HG02973 (cell line): ENCODE results near the gene EVI5L.
A peak's percentile ranks its signal among the peaks of the same experiment; 100 is the strongest.
"Not testable (repeated sequence)": the region's sequence is repeated elsewhere in the genome, so short reads cannot be mapped to it uniquely, and the experiment has no call there.

Experiments
- ATAC-seq: cut with Tn5 transposase; IDR thresholded peaks from one replicate; pipeline ENCODE4 v1.9.1; 2021; ENCODE audit warnings: moderate library complexity; ENCODE audit not compliant: unreplicated experiment

Gene EVI5L

DNA sequence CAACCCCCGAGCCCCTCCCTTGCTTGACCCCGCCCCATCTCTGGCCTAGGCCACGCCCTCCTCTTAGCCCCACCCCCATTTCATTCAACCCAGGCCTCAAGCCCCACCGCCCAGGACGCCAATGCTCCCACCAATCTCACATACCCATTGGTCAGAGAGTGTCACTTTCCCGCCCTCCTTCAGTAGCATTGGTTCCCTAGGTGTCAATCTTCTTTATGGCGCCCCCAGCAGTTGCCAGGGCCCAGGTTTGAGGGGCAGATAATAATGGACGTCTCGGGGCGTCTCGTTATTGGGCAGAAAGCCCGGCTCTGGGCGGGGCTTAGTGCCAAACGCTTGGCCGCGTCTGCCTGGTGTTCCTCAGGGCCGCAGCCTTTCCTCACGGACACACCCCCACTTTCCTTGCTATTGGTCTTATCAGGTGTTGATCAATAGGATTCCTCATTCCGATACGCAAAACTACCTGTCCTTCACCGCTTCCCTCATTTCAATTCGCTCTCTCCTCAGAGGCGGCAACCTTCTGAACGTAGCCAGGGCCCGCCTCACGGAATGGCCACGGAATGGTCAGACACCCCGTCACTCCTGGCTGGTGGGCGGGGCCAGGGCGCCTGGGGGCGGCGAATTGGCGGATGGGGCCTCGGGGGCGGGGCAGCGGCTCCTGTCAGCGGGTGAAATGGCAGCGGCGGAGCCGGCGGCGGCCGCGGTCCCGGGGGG lies at the start of gene EVI5L:
EVI5L (plus strand) TSS at position 658 of the 711 bp plus-strand sequence. CDS start 16,325 bp downstream, outside the sequence.
- peak; percentile 77 for ATAC-seq

DNA sequence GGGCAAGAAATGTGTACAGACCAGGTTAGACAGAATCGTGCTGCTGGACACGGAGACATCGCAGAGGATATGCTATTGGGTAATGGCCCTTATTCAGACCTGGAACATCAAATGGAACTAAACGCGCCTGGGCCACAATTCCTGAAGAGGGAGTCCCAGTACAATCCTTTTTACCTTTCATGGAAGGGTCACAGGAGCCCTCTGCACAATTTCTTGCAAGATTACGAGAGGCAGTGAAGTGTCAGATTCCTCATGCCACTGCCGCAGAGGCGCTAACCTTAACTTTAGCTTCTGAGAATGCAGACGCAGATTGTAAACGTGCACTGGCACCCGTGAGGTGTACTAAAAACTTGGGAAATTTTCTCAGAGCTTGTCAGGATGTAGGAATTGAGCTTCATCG lies 48.9 kb upstream of the EVI5L start:
- no peak for ATAC-seq

DNA sequence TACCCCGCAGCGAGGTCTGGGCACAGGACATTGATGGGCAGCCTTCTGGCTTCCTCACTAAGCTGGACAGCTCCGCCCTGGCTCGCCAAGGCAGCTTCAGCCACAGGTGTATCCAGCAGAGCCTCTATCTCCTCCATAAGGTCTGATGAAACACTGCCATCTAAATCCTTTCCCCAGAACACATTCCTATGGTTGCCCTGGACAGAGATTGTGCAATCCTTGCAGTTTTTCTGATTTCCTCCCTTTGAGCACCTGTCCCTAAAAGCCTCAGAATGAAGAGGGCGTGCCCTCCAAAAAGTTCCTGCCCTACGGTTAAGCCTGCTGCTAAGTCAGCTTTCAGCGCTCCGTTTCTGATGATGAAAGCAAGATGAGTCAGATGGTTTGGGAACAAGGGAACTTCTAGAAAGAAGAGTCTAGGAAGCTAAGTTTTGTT lies 46.0 kb upstream of the EVI5L start:
- ATAC-seq = no peak

DNA sequence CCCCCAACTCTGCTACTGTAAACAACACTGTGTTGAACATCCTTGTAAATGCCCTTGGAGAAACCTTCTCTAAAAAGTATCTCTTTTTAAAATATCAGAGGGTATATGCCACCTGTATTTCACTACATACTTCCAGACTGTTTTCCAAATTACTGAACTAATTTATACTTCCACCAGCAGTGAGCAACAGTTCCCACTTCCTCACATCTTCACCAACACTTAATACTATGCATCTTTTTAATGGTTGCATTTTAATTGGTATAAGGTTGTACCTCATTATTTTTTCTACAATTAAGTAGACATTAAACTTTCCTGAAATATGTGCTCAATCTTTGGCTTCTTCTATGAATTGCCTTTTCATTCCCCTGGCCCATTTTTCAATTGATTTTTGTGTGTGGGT lies 45.2 kb upstream of the EVI5L start:
- no peak for ATAC-seq

DNA sequence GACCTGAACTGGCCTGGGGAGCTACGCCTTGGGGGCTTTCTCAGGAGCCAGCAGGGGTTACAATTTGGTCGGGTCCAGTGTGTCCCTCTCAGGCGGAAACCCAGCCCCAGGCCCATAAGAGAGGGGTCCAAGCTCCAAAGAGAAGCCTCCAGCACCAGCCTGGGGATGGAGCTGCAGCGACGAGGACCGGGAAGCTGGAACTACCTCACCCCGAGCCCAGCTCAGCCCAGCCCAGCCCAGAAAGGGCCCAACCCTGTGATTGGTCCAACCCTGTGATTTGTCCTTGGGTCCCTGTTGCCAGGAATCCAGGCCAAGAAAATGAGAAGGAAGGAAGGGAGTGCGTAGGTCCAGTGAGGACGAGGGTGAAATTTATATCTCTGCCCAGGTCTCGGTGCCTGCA lies 42.9 kb upstream of the EVI5L start:
- no peak for ATAC-seq

DNA sequence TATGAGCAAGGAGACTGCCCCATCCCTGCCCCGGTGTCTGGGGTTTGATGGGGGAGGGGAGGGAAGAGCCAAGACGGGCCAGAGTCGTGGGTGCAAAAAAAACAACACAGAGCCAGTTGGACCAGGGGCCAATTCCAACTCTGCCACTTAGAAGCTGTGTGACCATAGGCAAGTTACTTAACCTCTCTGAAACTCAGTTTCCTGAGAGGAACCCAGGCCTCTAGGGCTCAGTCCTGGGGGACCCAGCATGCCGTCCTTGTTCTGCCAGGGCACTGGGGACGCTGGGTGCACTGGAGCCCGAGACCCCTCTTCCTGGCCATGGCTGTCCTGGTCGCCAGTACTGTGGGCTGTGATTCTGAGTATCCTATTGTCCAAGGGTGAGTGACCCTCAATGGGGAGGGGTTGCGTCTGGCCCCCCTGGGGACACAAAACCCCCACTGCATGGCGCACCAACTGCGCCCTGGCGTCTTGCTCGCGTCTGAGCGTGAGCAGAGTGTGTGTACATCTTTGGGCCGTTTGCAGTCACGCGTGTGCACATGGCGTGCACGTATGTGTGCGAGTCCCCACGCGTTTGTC lies 42.3 kb upstream of the EVI5L start:
- ATAC-seq = no peak

DNA sequence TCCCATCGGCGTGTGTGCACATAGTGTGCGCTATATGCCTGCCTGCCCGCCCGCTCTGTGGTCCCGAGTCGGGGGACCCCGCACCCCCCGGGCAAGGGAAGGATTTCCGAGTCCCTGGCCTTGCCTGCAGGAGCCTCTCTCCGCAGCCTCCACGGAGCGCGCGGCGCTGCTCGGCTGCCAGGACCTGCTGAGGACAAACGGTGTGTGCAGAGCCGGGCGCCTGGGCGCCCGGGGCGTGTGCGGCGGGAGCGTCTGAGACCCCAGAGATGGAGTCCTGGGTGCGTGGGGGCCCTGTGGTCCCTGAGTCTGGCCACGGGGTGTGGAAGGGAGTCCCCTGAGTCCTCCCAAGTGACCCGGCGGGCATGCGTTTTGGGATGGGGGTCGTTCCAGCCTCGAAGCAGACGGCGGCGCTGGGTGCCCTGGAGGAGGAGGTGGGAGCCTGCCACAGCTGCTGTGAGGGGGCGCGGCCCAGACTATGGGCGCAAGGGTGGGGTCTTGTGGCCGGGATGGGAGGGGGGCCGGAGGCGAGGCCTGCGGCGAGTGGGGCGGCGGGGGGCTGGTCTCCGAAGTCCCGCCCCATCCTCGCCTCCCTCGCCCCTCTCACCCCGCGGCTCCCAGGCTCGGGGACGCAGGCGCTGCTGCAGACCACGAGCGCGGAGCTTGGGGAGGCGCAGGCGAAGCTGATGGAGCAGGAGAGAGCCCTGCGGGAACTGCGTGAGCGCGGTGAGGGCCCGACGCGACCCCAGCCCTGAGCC lies 41.7 kb upstream of the EVI5L start:
- no peak for ATAC-seq

DNA sequence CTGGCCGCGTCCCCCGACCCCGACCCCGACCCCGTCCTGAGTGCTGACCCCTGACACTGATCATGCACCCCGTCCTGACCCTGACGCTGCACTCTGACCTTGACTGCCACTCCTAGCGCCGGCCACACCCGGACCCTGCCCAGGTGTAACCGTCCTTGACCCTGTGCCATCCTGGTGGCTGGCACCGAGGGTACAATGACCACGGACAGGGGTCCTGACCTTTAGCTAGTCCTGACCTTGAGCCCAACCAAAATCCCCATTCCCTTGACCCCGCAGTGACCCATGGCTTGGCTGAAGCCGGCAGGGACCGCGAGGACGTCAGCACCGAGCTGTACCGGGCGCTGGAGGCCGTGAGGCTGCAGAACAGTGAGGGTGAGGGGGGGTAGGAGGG lies 41.1 kb upstream of the EVI5L start:
- no peak for ATAC-seq

DNA sequence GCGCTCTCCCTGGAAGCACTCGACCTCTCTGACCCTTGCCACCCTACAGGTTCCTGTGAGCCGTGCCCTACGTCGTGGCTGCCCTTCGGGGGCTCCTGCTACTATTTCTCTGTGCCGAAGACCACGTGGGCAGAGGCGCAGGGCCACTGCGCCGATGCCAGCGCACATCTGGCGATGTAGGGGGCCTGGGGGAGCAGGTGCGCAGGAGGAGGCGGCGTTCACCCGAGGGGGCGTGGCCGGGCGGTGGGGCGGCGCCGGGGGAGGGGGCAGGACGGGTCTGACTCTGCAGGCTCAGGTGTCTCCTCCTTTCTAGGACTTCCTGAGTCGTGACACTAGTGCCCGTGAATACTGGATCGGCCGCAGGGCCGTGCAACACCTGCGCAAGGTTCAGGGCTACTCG lies 40.6 kb upstream of the EVI5L start:
- no peak for ATAC-seq

DNA sequence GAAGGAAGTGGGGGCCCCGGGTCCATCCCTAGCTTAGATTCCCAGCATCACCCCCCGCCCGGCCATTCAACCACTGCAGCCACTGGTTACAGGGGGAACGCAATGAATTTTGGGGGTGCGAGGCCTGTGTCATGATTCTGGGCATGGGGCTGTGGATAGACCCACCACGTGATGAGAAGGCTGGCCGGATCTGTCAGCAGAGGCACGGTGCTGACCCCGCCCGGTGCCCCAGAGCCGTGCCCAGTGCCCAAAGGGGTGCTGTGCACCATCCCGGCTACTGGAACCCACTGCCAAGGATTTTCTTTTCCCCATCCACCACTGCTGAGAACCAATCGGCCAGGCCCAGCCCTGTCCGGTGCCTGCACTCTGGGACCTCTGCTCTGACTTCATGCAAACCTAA lies 39.6 kb upstream of the EVI5L start:
- no peak for ATAC-seq

DNA sequence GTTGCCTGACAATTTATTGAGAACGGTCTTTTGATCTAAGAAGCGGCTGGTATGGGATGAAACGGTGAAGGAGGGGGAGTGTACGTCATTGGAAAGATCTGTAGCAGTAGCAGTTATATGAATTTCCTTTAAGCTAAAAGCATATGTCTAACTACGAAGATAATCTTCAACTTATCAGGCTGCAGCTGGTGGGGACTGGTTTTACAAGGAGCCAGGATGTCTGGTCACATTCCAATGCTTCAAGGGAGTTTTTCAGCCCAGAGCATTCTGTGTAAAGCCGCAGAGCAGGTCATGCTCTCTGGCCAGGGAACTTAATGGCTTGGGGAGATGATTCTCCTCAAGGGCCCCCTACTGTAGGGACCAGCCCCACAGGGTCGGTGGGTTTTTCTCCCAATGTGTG lies 37.7 kb upstream of the EVI5L start:
- ATAC-seq = no peak

DNA sequence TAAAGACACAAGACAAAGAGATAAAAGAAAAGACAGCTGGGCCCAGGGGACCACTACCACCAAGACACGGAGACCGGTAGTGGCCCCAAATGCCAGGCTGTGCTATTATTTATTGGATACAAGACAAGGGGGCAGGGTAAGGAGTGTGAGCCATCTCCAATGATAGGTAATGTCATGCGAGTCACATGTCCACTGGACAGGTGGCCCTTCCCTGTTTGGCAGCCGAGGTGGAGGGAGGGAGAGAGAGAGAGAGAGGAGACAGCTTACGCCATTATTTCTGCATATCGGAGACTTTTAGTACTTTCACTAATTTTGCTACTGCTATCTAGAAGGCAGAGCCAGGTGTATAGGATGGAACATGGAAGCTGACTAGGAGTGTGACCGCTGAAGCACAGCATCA lies 37.3 kb upstream of the EVI5L start:
- ATAC-seq = not testable (repeated sequence)

DNA sequence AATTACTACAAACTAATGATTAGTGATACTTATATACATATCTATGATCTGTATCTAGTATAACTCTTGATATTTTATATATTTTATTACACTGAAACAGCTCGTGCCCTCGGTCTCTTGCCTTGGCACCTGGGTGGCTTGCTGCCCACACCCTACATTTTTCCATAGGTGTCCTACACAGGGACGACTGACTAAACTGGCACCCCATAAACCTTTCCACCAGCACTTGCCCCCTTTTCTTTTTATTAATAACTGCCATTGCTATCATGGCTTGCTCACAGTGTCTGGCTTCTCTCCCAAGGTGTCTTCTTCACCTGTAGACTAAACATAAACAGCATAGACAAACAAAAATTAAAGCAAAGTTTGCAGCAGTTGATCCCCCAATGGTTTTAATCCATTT lies 36.5 kb upstream of the EVI5L start:
- ATAC-seq = no peak

DNA sequence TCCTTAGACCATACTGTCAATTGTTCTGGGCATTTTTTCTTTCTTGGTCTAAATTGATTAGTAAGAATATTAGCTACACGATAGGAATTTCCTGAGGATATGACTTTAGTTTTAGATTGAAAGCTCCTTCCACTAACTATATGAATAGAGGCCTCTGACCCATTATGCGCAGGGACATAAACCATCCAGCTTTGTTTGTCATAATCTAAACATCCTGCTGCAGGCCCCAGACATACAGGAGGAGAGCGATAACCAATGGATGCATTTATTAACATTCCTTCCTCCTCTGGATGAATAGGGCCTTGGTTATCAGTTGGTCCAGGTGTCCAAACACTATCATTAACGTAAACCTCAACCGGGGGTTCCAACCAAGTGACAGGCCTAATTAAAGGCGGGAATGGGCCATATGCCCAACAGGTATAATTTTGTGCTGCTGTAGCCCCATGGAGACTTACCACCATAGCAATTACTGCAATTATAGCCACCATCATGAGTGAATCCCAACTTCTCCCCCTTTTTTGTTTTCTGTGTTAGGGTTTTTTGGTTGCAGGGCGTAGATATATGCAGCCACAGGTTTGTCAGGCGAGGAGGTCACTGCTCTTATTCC lies 34.4 kb upstream of the EVI5L start:
- ATAC-seq = no peak

DNA sequence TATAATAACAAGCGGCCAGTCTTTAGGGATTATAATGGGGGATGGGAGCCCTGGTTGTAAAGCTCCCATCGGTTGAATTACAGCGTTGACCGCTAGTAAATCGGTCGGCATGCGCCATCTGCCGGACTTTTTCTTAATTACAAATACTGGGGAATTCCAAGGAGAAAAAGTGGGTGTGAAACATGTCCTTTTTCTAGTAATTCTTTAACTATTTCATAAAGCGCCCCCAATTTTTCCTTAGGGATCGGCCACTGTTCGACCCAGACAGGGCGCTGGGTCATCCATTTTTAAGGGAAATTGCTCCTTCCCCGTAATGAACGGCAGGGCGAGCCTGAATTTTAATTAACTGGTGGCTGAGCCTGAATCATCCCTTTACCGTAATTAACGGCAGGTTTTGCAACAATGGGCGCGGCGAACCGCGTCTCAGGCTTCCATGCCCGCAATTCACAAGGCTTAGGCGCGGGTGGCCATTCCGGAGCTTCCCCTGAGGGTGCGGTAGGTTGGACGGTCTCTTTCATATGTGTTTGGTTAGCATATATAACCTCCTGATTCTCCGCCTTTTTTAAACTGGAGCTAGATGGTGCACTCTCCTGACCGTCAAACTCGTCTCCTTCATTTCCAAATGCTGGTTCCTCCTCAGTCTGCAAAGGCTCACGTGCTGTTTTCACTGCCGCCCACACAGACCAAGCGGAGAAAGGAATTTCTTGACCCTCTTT lies 30.2 kb upstream of the EVI5L start:
- ATAC-seq = no peak

DNA sequence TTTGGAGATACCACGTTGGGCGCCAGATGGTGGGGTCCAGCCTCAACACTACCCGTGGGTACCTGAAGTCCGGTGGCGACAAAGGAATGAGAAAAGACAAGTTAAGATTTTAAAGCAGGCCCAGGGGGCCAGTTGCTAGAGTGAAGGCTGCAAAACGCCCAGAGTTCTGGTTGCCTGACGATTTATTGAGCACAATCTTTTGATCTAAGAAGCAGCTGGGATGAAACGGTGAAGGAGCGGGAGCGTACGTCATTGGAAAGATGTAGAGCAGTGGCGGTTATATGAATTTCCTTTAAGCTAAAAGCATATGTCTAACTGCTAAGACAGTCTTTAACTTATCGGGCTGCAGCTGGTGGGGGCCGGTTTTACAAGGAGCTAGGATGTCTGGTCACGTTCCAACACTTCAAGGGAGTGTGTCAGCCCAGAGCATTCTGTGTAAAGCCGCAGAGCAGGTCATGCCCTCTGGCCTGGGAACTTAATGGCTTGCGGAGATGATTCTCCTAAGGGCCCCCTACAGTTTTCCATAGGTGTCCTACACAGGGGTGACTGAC lies 28.9 kb upstream of the EVI5L start:
- no peak for ATAC-seq

DNA sequence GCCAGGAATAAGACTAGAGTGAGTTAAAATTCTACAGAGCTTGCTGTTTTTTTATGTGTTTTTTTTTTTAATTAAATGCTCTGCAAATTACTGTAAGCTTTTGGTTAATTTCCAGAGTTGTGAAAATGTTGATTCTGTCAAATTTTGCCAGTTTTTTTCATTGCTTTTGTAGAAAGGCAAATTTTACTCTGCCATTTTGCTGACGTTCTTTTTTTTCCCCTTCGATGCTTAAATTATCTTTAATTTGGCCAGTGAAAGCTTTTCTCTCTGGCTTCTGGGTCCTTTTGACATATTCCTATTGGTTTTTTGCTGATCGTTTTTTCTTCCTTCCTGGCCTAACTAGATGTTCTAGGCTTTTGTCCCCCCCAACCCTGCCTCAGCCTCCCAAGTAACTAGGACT lies 23.8 kb upstream of the EVI5L start:
- no peak for ATAC-seq

DNA sequence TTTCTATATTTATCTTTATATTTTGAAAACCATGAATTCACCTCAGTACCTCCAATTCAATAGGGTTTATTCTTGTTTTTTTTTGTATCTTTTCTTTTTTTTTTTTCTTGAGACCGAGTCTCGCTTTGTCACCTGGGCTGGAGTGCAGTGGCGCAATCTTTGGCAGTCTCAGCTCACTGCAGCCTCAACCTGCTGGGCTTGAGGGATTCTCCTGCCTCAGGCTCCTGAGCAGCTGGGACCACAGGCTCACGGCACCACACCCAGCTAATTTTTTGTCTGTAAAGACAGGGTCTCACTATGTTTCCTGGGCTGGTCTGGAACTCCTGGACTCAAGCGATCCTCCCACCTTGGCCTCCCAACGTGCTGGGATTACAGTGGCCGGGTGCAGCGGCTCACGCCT lies 23.1 kb upstream of the EVI5L start:
- no peak for ATAC-seq

DNA sequence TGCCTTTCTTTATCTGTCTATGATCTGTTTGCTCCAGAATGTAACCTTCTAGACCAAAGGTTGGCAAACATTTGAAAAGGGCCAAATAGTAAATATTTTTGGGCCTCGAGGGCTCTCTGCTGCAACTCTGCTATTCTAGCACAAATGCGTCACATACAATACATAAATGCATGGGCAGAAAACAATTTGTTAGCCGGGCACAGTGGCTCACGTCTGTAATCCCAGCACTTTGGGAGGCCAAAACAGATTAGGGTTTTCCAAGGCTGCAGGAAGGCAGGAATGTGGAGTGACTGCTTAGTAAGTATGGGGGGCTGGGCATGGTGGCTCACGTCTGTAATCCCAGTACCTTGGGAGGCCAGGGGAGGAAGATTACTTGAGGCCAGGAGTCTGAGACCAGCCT lies 21.9 kb upstream of the EVI5L start:
- ATAC-seq = no peak

DNA sequence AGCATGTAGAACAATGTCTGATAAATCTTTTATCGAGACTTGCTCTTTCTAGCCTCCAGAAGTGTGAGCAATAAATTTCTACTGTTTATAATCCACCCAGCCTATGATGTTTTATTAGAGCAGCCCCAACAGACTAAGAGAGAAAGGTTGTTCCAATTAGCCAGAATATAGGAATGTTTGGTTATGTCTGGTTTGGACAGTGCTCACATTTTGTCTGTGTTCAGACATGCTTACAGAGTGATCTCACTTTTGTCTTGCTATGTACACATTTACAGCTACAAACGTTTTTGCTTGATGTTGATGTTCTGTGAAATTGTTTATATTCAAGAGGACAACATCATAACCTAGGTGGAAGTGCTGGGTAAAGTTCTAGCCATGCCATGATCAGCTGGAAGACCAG lies 18.0 kb upstream of the EVI5L start:
- ATAC-seq = no peak

DNA sequence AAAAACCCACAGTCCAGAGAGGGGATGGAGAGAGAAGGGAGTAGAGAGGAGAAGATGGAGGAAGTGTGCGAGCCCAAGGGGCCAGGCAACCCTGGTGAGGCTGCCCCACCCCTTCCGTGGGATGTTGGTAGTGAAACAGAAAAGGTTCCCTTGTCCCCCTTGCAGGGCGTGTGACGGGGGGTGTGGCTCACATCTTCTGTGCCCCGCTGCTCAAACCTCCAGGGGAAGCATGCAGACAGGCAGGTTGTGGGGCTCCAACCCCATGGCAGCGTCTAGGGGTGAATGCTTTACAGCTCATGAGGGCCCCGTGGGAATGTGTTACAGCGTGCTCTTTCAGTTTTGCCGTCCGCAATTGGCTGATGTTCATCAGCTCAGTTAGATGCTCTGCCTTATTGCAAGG lies 14.7 kb upstream of the EVI5L start:
- ATAC-seq = no peak
